Stimulated activated CD4-positive, alpha-beta T cell treated with anti-CD3 and anti-CD28 coated beads, TNF-alpha, amount 100 ng/mL, for 48 hours (primary cell): ENCODE results near the gene AMFR.
A peak's percentile ranks its signal among the peaks of the same experiment; 100 is the strongest.

Experiments
- DNase-seq, 3 donors: peaks; one replicate each; pipeline ENCODE4 v3.0.0-alpha.2; 2020; ENCODE audit warnings: low read depth in 3 of 3

AMFR gene

DNA sequence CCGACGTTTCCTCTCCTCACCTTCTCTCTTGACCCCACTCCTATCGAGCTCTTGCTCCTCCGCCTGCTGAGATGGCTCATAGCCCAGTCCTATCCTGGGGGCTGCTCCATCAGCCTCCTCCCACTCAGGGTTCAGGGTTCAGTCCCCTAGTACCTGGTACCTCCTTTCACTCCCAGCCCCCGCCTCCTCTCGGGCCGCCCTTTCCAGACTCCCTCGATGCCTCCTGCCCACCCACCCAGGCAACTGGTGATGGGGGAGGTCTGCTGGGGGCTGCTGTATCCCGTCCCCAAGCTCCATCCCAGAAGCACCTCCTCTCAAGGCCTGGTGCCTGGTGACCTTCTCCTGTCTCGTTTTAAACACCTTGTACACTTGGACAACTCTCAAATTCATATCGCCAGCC is 93.9 kb downstream of the AMFR start:
- no peak for DNase-seq

DNA sequence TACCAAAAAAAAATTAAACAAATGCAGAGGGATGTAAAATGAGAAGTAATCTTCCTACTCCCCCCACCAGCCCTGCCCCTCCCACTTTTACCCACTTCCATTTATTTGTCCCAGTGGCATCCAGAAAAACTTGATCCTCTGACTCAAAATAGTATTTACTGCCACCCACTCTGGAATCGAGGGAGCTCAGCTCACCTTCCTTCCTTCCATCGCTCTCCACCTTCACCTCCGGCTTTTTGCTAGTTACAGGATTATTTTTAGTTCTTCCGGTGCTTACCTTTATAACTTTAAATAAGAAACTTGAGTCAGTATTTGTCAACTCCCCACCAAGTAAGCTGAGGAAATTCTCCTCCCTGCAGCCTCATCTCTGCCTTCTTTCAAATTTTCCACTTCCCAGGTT is 94.9 kb downstream of the AMFR start:
- DNase-seq: no peak

DNA sequence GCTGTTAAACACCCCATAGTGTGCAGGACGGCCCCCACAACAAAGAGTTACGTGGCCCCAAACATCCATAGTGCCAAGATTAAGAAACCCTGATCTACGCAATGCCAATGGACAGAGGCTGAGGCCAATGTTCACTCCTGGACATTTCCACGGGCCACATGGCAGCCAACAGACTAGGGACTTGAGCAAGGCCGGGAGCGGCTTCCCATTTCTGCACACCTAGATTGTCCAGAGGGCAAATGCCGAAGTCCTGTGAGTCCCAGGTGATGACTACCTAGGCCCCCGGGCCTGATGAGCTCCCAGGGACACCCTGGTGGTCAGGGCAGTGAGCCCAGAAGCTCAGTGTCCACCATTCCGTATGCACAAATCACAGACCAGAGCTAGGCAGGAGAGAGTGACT is 95.5 kb downstream of the AMFR start:
- no peak for DNase-seq

DNA sequence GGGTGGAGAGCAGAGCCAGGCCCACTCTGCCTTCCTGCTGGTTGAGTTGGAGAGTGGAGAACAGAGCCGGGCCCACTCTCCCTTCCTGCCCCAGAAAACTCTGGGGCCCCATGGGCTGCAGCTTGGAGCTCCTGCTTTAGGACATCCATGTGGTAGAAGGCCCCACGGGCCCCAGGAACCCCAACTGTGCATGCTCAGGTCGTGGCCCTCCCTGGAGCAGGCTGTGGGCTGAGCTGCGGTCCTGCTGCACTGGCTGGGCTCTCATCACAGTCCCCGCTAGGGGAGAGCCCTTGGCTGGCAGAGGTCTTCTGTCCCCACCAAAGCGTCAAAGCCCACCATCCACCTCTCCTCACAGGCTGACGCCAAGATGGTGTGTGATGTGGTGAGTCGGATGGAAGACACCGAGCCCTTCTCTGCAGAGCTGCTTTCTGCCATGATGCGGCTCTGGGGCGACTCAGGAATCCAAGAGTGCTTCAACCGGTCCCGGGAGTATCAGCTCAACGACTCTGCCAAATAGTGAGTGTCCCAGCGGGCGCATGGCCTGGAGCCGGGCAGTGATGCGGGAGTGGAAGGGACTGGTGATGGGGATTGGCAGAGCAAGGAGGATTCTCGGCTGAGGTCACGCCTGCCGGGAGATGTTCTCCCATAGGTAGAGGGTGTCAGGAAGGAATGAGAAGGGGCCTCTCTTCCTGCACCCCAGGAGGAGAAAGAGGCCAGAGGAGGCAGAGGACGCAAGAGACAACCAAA is 96.9 kb downstream of the AMFR start:
- no peak for DNase-seq

DNA sequence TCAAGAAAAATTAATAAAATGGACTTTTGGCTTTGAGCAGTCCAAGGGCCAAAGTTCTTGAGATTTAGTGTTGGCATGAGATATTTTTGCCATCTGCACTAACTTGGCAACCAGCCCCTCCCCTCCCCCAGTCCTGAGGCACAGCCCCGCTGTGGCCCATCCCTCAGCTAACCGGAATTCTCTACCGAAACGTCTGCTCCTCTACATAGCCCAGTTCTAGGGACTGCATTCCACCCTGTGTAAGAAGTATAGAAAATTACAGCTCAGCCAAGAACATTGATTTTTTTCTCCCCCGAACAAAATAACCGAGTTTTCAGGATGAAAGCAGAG is 97.5 kb downstream of the AMFR start:
- DNase-seq: no peak

DNA sequence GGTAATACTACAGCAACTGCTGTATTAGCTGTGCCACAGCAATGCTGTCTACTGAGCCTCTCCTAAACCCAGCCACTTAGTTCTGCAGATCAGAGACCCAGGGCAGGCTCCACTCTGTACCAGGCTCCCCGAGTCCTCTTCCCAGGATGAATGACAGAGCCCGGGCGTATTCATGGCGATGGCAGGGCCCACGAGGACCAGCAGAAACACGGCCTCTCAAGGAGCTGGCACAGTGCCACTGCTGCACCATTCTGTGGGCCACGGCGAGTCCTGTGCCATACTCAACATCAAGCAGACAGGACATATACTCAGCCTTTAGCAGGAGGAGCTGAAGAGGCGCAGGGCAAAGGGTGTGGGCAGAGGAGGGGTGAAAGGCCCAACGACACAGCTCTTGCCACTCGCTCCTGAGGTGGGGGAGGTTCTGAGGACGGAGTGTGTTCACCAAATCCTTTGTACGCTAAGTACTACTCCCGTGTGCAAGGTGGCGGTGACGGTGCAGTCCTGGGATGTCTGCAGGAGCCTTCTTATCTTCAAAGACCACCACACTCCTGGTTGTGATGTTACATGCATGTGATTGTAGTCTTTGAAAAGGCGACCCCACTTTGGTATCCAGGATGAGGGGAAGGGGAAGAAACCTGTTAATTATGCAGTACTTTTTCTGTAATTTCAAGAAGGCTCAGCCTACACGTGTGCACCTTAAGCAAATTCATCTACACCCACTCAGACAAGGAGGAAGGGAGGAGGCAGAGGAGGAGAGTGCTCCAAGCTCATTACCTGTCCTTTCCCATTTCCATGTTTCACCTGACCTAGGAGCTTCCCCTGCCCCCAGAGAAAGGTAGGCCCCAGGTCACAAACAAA is 98.0 kb downstream of the AMFR start:
- no peak for DNase-seq

DNA sequence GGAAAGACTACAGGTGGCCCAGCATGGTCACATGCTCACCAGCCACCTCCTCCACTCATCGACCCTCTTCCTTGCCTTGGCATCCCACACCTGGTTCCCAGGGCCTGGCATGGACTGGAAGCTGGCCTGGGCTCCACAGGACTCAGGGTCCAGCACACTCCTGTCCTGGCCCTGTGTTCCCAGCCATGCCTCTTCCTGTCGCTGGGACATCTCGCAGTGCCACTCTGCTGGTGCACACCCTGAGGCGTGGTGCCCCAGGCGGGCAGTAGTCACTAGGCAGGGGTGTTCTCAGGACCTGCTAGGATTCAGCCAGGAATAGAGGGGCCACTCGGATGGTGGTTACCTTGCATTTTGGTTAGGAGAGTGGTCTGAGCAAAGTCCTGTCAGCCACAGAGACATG is 99.4 kb downstream of the AMFR start:
- DNase-seq: no peak

DNA sequence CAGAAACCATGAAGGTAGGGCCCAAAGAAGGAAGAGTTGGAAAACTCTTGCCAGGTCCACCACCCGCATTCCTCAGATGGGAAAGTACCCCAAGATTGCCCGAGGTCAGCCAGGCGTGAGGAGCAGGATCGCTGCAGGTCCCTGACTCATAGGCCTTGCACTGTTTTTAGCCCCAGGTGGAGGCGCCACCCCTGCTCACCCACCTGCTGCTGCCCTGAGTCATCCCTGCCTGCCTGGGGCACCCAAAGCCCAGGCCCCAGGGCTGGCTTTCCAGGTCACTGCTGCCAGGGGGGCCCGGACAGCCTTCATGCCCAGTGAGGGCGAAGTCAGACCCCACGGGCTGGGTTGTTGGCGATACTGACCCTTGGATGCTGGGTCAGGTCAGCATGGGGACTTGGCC is 100.9 kb downstream of the AMFR start:
- DNase-seq: no peak

DNA sequence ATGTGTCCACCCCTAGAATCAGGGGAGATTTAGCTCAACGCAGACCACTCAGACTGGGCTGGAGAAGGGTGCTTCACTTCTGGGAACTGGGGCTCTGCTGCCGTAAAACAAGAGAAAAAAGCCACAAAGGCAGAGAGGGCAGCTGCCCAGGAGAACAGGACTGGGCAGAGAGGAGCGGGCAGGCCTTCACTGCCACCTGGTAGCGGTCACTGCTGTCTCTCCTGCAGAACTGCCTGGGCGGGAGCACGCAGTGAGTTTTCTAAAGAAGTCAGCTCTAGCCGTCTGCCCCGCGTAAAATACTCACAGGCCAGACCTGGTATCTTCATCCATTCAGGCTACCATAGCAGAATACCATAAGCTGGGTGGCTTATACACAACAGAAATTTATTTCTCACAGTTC is 103.8 kb downstream of the AMFR start:
- DNase-seq: no peak

DNA sequence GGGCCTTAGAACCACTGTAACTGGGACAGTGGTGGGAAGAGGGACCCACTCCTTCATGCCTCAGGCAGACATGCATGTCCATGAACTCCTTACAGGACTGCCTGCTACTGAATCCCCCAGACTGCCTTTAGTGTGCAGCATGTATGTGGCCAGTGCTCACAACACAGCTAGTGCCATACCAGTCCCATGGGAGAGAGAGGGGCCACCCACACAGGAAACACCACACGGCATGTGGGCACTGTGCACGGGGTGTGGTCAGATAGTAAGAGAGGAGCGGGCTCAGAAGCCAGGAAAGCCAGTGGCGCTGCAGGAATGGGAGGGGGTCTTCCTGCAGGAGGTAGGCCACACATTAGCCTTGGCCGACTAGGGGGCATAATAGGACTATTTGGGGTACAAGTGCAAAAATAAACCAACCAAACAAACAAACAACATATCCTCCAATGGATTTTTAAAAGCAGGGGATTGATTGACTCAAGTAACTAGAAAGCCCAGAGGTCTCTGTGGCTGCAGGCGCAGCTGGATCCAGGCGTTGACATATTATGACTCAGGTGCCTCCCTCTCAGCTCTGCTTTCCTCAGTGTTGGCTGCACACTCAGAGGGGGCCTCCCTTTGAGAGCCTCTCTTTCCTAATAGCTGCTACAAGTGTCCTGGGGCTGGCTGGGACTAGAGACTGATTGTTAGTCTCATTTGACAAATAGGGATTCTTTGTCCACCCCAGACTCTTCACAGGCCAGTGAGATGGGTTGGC is 104.4 kb downstream of the AMFR start:
- DNase-seq: no peak

DNA sequence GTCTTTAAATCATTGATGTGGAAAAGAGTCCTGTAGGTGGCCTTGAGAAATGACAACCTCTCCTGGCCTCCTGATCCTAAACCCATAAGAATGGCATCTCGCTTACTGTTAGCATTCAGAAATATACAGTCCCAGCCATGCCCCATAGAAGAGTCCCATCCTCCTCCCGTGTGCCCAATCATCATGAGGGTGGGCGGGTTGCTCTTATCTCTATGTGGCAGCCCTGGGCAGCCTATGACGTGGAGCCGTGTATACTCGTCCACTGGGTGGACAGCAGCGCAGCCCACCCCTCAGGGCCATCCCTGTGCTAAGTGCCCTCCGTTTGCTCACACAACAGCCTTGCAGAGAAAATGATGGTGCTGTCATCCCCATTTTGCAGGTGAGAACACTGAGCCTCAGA is 105.3 kb downstream of the AMFR start:
- DNase-seq: no peak

DNA sequence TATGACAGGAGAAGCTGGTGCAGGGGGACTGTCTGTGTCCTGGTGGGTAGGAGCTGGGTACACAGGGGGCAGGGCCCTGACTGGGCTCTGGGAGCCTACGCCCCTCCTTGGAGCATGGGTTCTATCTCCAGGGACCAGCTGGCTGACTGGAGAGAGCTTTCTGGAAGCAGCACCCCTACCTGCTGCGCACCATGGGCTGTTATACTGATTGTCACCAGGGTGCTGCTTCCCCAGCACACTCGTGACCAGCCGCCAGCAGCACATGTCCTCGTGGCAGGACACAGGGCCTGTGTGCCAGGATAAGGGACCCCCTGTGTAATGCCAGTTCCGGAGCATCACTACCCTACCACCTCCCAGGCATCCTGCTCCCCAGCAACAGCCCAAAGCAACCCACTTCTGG is 106.0 kb downstream of the AMFR start:
- no peak for DNase-seq

DNA sequence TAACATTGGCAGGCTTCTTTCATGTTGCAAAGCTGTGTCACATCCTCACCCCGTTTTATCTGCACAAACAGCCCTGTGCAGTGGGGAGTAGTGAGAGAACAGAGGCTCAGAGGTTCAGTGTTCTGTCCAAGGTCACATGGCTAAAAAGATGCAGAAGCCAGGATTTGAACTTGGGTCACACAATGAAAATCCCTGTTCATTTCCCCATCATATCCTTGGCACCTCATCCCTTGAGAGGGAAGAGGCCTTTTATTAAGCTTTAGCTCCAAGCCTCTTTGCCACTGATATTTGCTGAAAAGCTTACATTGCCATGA is 106.6 kb downstream of the AMFR start:
- DNase-seq: no peak

DNA sequence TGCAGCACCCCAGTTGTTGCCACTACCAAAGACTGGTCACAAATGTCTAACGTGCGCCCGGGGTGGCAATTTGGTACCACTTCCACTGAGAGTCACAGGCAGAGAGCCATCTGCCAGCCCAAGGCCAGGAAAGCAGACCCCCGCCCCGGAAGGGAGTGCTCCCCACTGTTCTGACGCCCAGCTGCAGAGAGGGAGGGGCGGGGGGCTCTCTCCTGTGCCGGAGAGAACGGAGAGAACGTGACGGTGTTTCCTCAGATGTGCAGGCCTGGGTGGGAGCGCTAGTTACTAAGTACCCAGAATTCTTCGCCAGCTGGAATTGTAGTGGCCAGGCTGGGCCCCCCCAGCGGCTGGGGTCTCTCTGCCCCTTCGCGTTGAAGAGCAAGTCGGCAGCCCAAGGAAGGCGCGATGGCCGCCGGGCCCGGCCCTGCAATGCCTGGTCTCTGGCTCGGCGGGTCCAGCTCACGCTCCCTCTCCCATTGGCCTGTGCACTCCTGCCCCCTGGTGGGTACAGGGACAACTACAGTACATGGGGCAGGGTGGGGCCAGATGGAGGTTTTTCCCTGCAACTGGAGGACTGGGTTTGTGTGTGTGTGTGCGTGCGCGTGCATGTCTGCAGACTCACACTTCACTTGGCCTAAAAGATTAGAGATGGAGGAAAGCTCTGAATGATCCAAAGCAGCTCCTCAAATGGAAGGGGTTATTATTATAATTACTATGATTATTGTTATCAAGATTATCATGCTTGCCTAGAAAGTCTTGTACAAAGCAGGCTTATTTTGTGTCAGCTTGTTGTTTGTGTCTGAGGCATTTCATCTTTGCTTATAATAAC is 107.1 kb downstream of the AMFR start:
- DNase-seq: peak; percentile 60 to 71 (median 66)

DNA sequence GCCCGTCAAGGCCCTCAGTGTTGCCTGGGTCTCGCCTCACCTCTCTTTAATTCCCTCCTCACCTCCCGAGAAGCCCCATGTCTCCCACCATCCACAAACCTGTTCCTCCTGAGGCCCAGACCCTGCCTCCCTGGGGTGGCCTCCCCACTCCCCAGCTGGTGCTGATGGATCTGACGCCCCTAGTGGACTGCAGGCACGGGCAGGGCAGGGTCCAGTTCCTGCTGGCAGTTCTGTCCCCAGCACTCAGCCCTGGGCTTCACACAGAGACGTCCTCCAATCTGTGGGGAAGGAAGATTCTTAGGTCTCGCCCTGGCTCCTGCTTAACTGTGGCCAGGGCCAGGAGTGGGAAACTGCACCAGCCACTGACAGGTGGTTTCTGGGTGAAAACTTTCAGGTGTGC is 108.8 kb downstream of the AMFR start:
- DNase-seq: no peak

DNA sequence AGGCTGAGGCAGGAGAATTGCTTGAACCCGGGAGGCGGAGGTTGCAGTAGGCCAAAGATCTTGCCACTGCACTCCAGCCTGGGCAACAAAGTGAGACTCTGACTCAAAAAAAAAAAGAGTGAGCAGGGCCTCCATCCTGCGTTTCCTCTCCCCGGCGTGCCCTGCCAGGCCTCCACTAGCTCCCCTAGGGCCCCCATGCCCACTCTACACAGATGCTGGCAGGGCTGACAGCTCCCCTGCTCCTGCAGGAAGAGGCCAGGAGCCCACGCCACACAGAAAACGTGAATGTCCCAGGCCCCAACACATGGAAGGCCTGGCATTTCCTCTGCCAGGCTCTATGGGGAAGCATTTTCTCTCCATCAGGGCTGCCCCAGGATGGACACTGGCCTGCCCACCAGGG is 109.4 kb downstream of the AMFR start:
- no peak for DNase-seq

DNA sequence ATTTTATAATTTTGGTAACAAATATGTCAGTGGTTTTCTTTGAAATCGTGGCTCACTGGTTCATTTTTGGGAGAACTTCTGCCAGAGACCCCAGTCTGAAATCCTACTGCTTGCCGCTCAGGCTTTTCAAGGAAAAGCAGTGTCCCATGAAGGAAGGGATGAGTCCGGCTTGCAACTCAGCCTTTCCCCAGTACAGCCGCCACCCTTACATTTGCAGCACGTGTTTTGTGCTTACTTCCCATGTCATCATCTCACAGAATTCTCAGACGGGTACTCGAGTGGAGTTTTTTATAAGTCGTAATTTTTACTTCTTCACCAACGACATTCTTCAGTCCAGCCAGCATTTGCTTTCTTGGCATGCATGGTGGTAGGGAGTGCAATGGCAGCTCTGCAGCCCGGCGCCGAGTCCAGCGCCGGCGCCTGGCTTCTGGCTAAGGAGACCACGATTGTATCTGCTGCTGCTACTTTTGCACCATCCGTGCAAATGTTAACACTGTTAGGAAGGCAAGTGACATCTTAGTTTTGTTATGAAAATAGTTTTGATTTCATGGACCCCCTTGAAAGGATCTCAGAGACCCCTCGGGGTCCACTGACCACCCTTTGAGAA is 111.0 kb downstream of the AMFR start:
- no peak for DNase-seq

DNA sequence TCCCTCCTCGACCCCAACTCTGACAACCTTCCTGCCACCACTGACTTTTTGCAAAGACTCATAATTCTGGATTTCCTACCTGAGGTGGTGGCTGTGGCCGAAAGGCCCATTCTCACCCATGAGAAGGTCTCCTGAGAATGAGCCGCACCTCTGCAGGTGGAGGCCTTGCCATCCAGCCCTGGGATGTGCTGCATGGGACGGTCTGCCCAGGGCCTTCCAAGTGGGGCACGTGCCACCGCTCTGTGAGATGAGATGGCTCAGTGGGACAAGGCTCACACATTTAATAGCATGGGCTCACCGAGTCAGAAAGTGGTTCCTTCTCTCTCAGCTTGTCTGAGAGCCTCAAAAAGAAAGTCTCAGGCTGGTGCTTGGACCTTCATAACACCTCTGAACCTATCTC is 112.8 kb downstream of the AMFR start:
- DNase-seq: no peak

DNA sequence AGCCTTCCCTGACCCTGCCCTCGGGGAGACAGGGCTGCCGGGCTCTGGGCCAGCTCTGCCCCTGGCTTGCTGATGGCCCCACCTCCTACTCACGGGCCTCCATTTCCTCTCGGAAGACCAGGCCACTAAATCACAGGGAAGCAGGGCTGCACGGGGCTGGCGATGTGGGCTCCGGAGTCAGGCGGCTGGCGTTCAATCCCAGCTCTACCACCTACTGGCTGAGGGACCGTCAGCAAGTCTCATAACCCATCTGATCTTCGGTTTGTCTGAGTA is 113.4 kb downstream of the AMFR start:
- DNase-seq: no peak
